Right atrium auricular region (tissue), 2 donors: ENCODE measurements around the gene PIGL. TPM values are rescaled to one million over a fixed set of nuclear protein-coding genes. Genes with fewer than 3 reads are reported as not detected.

Experiments
- DNase-seq: peaks from one replicate; pipeline ENCODE4 v3.0.0-alpha.2; 2019; ENCODE audit warnings: low spot score
- H3K27ac ChIP-seq, 2 donors: fragments of 200-600 bp; sonication (generic); 1 replicate in 1 of 2; 2 replicates in 1 of 2; pipeline ENCODE4 v1.5.1; 2016 to 2019
- H3K27me3 ChIP-seq, 2 donors: fragments of 200-600 bp; sonication (generic); one replicate each; pipeline versions ENCODE4 v1.5.1 to v1.6.0; 2017 to 2019
- H3K36me3 ChIP-seq: fragments of 200-600 bp; sonication (generic); one replicate; pipeline ENCODE4 v1.5.1; 2016
- H3K4me1 ChIP-seq, 2 donors: fragments of 200-600 bp; sonication (generic); one replicate each; pipeline versions ENCODE4 v1.5.1 to v1.6.0; 2017 to 2019
- H3K4me3 ChIP-seq, 2 donors: fragments of 200-600 bp; sonication (generic); 1 replicate in 1 of 2; 2 replicates in 1 of 2; pipeline ENCODE4 v1.5.1; 2017 to 2019; ENCODE audit warnings: mild to moderate bottlenecking in 1 of 2, moderate library complexity in 1 of 2
- H3K9me3 ChIP-seq, 2 donors: fragments of 200-600 bp; sonication (generic); one replicate each; pipeline ENCODE4 v1.5.1; 2019
- total RNA-seq, 2 donors: library from RNA; depleted of rRNA; stranded (reverse); fragments of >200 nt; gene quantifications; one replicate each; pipeline ENCODE4 v1.1.0, GENCODE V29; 2016
- TF ChIP-seq, protein P1 (sequence below), 2 donors: fragments of 200-600 bp; sonication (generic); IDR thresholded peaks; one replicate each; pipeline ENCODE4 v1.5.1; 2019; ENCODE audit warnings: antibody characterized with exemption in 2 of 2

The PIGL gene
- total RNA-seq, 2 donors from 2014 or later = 10.3 to 14.0 TPM

DNA sequence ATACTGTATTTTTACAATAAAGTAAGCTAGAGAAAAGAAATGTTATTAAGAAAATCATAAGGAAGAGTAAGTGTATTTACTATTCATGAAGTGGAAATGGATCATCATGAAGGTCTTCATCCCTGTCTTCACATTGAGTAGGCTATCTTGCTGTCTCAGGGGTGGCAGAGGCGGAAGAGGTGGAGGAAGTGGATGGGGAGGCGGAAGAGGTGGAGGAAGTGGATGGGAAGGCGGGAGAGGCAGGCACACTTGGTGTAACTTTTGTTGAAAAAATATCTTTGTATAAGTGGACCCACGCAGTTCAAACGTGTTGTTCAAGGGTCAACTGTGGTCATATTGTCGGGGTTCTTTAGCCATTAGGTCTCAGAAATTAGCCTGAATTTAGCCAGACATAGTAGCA lies 50.2 kb downstream of the PIGL start:
- Histone ChIP-seq H3K4me1 (no peaks in the 10 kb centered on the region), H3K9me3 (no peaks in the 10 kb centered on the region), H3K27me3 (no peaks in the 10 kb centered on the region), H3K36me3 (no peaks in the 10 kb centered on the region), H3K4me3 (no peak overlapping the region), H3K27ac (no peak overlapping the region)
- DNase-seq = no peak
- TF ChIP-seq, protein P1, sequence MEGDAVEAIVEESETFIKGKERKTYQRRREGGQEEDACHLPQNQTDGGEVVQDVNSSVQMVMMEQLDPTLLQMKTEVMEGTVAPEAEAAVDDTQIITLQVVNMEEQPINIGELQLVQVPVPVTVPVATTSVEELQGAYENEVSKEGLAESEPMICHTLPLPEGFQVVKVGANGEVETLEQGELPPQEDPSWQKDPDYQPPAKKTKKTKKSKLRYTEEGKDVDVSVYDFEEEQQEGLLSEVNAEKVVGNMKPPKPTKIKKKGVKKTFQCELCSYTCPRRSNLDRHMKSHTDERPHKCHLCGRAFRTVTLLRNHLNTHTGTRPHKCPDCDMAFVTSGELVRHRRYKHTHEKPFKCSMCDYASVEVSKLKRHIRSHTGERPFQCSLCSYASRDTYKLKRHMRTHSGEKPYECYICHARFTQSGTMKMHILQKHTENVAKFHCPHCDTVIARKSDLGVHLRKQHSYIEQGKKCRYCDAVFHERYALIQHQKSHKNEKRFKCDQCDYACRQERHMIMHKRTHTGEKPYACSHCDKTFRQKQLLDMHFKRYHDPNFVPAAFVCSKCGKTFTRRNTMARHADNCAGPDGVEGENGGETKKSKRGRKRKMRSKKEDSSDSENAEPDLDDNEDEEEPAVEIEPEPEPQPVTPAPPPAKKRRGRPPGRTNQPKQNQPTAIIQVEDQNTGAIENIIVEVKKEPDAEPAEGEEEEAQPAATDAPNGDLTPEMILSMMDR (IDR thresholded peaks at IDR 0.05) = no peak

DNA sequence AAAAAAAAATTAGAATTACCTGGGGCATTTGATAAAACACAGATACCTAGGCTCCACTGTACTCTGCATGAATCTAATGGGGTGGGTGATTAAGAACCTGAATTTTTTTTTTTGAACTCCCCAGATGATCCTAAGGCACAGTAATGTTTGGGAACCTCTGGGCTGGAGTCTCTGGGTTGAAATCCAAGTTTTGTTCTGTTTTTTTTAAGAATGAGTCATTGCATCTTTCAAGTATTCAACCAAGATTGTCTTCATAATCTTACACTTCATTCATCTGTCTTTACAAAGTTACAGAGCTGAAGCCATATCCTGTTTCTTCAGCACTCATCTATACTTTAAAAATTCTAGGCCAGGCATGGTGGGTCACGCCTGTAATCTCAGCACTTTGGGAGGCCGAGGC lies 52.6 kb downstream of the PIGL start:
- no peak overlapping the region for H3K4me3 ChIP-seq
- DNase-seq = no peak
- no peaks in the 10 kb centered on the region for H3K4me1 ChIP-seq
- no peaks in the 10 kb centered on the region for H3K36me3 ChIP-seq
- TF ChIP-seq, protein P1 (IDR thresholded peaks at IDR 0.05) = no peak
- no peak overlapping the region for H3K27ac ChIP-seq
- H3K27me3 ChIP-seq = no peaks in the 10 kb centered on the region
- H3K9me3 ChIP-seq = no peaks in the 10 kb centered on the region

DNA sequence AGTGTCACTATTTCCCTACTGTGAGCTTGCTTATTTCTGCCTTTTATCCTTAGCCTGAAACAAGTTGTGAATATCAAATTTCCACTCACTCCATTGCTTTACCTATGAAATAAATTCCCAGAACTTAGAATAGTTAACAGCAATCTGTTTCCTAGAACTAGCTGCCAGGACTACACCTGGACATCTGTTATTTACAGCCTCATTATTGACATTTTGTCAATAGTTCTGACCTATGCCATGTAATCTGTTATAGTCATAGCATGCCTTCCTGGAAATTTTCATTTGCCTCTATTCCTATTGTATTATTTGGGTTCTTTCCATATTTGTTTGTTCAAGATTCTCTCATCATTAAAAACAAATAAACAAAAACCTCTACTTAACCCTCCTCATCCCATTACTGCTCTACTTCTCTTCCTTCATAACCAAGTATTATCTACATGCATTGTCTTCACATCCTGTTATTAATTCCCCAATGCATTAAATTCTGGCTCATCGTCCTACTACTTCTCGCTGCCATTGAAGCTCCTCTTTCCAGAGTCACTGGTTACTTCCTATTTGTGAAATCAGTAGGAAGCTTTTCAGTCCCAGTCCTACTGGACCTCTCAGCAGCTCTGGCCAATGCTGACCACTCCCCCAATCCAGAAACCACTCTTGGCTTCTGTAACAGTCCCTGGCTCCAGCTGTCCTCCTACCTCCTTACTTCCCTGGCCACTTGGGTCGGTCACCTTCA lies 55.3 kb downstream of the PIGL start:
- no peak overlapping the region for H3K27ac ChIP-seq
- no peaks in the 10 kb centered on the region for H3K4me1 ChIP-seq
- no peaks in the 10 kb centered on the region for H3K27me3 ChIP-seq
- H3K36me3 ChIP-seq = no peaks in the 10 kb centered on the region
- no peaks in the 10 kb centered on the region for H3K9me3 ChIP-seq
- no peak overlapping the region for H3K4me3 ChIP-seq
- no peak for DNase-seq
- TF ChIP-seq, protein P1 (IDR thresholded peaks at IDR 0.05) = no peak

DNA sequence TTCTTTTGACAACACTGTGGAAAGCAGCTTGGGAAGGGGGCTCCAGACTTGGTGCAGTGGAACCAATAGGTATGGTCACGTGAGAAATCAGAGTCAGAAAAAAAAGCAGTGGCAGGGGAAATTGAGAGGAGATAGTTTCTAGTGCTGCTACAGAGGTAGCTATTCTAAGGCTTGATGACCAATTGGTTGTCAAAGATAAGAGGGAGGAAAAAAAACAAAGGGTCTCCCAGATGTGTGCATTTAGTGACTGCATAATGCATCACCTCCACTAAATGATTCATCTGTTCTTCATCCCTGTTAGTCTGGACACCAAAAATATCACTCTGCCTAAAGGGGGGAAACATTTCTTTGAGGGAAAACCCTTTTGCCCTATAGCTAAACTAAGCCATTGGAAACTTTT lies 56.5 kb downstream of the PIGL start:
- Histone ChIP-seq H3K36me3 (no peaks in the 10 kb centered on the region), H3K4me1 (no peaks in the 10 kb centered on the region), H3K4me3 (no peak overlapping the region), H3K27me3 (no peaks in the 10 kb centered on the region), H3K27ac (no peak overlapping the region), H3K9me3 (no peaks in the 10 kb centered on the region)
- DNase-seq = no peak
- TF ChIP-seq, protein P1 (IDR thresholded peaks at IDR 0.05) = no peak

DNA sequence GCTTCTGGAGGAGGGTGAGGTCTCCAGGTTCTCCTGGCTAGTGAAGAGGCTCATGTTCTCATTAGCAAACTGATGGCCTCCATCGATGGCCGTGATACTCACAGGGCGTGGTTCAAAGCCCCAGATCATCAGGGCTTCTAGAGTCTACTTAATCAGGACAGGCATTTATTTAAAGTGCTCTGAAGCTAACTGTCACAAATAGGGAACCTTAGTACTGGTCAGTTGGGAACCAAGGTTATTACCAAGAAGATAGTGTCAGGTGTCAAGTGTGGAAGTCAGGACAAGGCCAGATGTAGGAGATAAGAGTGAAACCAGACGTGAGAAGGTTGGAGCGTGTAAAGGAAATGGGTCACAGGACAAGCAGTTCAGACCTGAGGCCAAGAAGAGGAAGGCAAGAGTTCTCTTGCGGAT lies 56.9 kb downstream of the PIGL start:
- H3K27me3 ChIP-seq = no peaks in the 10 kb centered on the region
- H3K27ac ChIP-seq = no peak overlapping the region
- DNase-seq = no peak
- TF ChIP-seq, protein P1 (IDR thresholded peaks at IDR 0.05) = no peak
- no peaks in the 10 kb centered on the region for H3K4me1 ChIP-seq
- H3K36me3 ChIP-seq = no peaks in the 10 kb centered on the region
- no peak overlapping the region for H3K4me3 ChIP-seq
- H3K9me3 ChIP-seq = no peaks in the 10 kb centered on the region

DNA sequence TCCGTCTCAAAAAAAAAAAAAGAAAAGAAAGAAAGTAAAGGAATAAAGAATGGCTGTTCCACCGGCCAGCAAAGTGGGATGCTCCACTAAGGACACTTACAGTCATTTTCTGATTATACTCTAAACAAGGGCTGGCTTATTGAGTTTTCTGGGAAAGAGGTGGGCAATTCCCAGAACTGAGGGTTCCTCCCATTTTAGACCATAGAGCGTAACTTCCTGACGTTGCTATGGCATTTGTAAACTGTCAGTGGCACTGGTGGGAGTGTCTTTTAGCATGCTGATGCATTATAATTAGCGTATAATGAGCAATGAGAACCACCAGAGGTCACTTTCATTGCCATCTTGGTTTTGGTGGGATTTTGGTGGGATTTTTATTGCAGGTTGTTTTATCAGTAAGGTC lies 58.0 kb downstream of the PIGL start:
- TF ChIP-seq, protein P1 (IDR thresholded peaks at IDR 0.05) = no peak

More for the DNA sequence above, 58.0 kb downstream of the PIGL start:
- H3K27ac ChIP-seq = no peak overlapping the region
- no peak overlapping the region for H3K4me3 ChIP-seq
- H3K4me1 ChIP-seq = no peaks in the 10 kb centered on the region
- H3K36me3 ChIP-seq = no peaks in the 10 kb centered on the region
- H3K27me3 ChIP-seq = no peaks in the 10 kb centered on the region
- H3K9me3 ChIP-seq = no peaks in the 10 kb centered on the region
- DNase-seq = no peak
